ENCODE results near the gene TNFRSF12A. TPM values are rescaled to one million over a fixed set of nuclear protein-coding genes. Genes with fewer than 3 reads are reported as not detected.

Gene TNFRSF12A
- polyA plus RNA-seq, 6 donors from 2014 or later = not detected

GRCh38 chr16:3056336-3057180 lies 36.4 kb downstream of the TNFRSF12A start:
- peaks cover 25 to 31% (median 30%) of the 10 kb centered on the region in 3 donors for H3K4me1 Mint-ChIP-seq
- DNase-seq (no peak), ATAC-seq (ENCODE audit: low read depth in 2 of 2) (no peak)
- H3K9me3 Mint-ChIP-seq = no peaks in the 10 kb centered on the region
- H3K36me3 Mint-ChIP-seq = no peaks in the 10 kb centered on the region
- no peaks in the 10 kb centered on the region for H3K27me3 Mint-ChIP-seq
- H3K4me3 Mint-ChIP-seq = peak overlapping the region in 4 of 8 donors; percentile 15 to 67 (median 48)
- H3K27ac Mint-ChIP-seq = peak overlapping the region in 1 of 6 donors; percentile 54

GRCh38 chr16:3057181-3058138 lies 37.3 kb downstream of the TNFRSF12A start:
- H3K27ac Mint-ChIP-seq = no peak overlapping the region
- DNase-seq (no peak), ATAC-seq (ENCODE audit: low read depth in 2 of 2) (no peak)
- H3K36me3 Mint-ChIP-seq = no peaks in the 10 kb centered on the region
- H3K4me1 Mint-ChIP-seq = peaks cover 25 to 31% (median 30%) of the 10 kb centered on the region in 3 donors
- no peaks in the 10 kb centered on the region for H3K9me3 Mint-ChIP-seq
- H3K27me3 Mint-ChIP-seq = no peaks in the 10 kb centered on the region
- peak overlapping the region; percentile 26 to 84 (median 64) for H3K4me3 Mint-ChIP-seq

- Mint-ChIP-seq H3K27ac (peak overlapping the region in 1 of 6 donors; percentile 30), H3K4me3 (peak overlapping the region; percentile 73 to 90 (median 86)), H3K9me3 (no peaks in the 10 kb centered on the region), H3K27me3 (peaks cover 0 to 7% (median 0%) of the 10 kb centered on the region in 3 donors), H3K4me1 (peaks cover 25 to 31% (median 30%) of the 10 kb centered on the region in 3 donors), H3K36me3 (no peaks in the 10 kb centered on the region)
- peak; percentile 29 for DNase-seq
- peak; percentile 50 to 52 for ATAC-seq (ENCODE audit: low read depth in 2 of 2)
These were observed 38.2 kb downstream of the TNFRSF12A start for GRCh38 chr16:3058139-3059030.

GRCh38 chr16:3059041-3059722 lies 39.0 kb downstream of the TNFRSF12A start:
- DNase-seq (peak; percentile 86), ATAC-seq (ENCODE audit: low read depth in 2 of 2) (peak; percentile 91 to 92)
- no peaks in the 10 kb centered on the region for H3K9me3 Mint-ChIP-seq
- no peaks in the 10 kb centered on the region for H3K36me3 Mint-ChIP-seq
- peak overlapping the region; percentile 73 to 91 (median 88) for H3K4me3 Mint-ChIP-seq
- H3K4me1 Mint-ChIP-seq = peaks cover 18 to 31% (median 24%) of the 10 kb centered on the region in 3 donors
- H3K27ac Mint-ChIP-seq = peak overlapping the region in 2 of 6 donors; percentile 84 to 95
- peaks cover 0 to 8% (median 0%) of the 10 kb centered on the region in 3 donors for H3K27me3 Mint-ChIP-seq

- no peak for ATAC-seq (ENCODE audit: low read depth in 2 of 2)
- DNase-seq = no peak
- H3K4me1 Mint-ChIP-seq = peaks cover 14 to 29% (median 22%) of the 10 kb centered on the region in 3 donors
- no peaks in the 10 kb centered on the region for H3K36me3 Mint-ChIP-seq
- H3K27ac Mint-ChIP-seq = peak overlapping the region in 3 of 6 donors; percentile 57 to 95 (median 84)
- H3K9me3 Mint-ChIP-seq = no peaks in the 10 kb centered on the region
- peaks cover 0 to 8% (median 0%) of the 10 kb centered on the region in 3 donors for H3K27me3 Mint-ChIP-seq
- H3K4me3 Mint-ChIP-seq = peak overlapping the region; percentile 73 to 91 (median 87)
These were observed 39.6 kb downstream of the TNFRSF12A start for GRCh38 chr16:3059723-3060242.

GRCh38 chr16:3060339-3061127 lies 40.4 kb downstream of the TNFRSF12A start:
- DNase-seq (no peak), ATAC-seq (ENCODE audit: low read depth in 2 of 2) (no peak)
- Mint-ChIP-seq H3K4me3 (peak overlapping the region; percentile 57 to 91 (median 86)), H3K4me1 (peaks cover 12 to 21% (median 14%) of the 10 kb centered on the region in 3 donors), H3K27ac (peak overlapping the region in 2 of 6 donors; percentile 36 to 39), H3K36me3 (no peaks in the 10 kb centered on the region), H3K27me3 (peaks cover 0 to 12% (median 0%) of the 10 kb centered on the region in 3 donors), H3K9me3 (no peaks in the 10 kb centered on the region)

- Mint-ChIP-seq H3K4me1 (peaks cover 9 to 12% (median 11%) of the 10 kb centered on the region in 3 donors), H3K27ac (no peak overlapping the region), H3K36me3 (no peaks in the 10 kb centered on the region), H3K4me3 (peak overlapping the region in 1 of 8 donors; percentile 55), H3K9me3 (no peaks in the 10 kb centered on the region), H3K27me3 (peaks cover 0 to 14% (median 0%) of the 10 kb centered on the region in 3 donors)
- DNase-seq = no peak
- ATAC-seq (ENCODE audit: low read depth in 2 of 2) = no peak
These were observed 42.4 kb downstream of the TNFRSF12A start for GRCh38 chr16:3062553-3062952.

GRCh38 chr16:3063625-3064386 lies 43.6 kb downstream of the TNFRSF12A start:
- Mint-ChIP-seq H3K27me3 (peaks cover 0 to 14% (median 0%) of the 10 kb centered on the region in 3 donors), H3K9me3 (no peaks in the 10 kb centered on the region), H3K4me1 (peaks cover 9 to 14% (median 9%) of the 10 kb centered on the region in 3 donors), H3K4me3 (no peak overlapping the region), H3K27ac (no peak overlapping the region), H3K36me3 (no peaks in the 10 kb centered on the region)
- DNase-seq (no peak), ATAC-seq (ENCODE audit: low read depth in 2 of 2) (no peak)

GRCh38 chr16:3065069-3065741 lies 45.0 kb downstream of the TNFRSF12A start, which contains the start of gene IL32:
IL32 (plus strand) TSS chr16:3065640; CDS start chr16:3065812, 172 bp downstream.
- Mint-ChIP-seq H3K27me3 (peaks cover 0 to 14% (median 0%) of the 10 kb centered on the region in 3 donors), H3K27ac (peak within 1 kb of the TSS in 3 of 6 donors; percentile 69 to 89 (median 75)), H3K4me1 (peaks cover 0 to 8% (median 4%) of the 10 kb centered on the region in 3 donors), H3K9me3 (no peaks in the 10 kb centered on the region), H3K36me3 (no peaks in the 10 kb centered on the region), H3K4me3 (no peak within 1 kb of the TSS)
- no peak for ATAC-seq (ENCODE audit: low read depth in 2 of 2)
- no peak for DNase-seq

GRCh38 chr16:3065742-3066439 lies 45.7 kb downstream of the TNFRSF12A start:
- Mint-ChIP-seq H3K9me3 (no peaks in the 10 kb centered on the region), H3K4me3 (no peak overlapping the region), H3K4me1 (peaks cover 0 to 8% (median 4%) of the 10 kb centered on the region in 3 donors), H3K27me3 (peaks cover 0 to 14% (median 0%) of the 10 kb centered on the region in 3 donors), H3K27ac (peak overlapping the region in 2 of 6 donors; percentile 69 to 89), H3K36me3 (no peaks in the 10 kb centered on the region)
- DNase-seq = no peak
- no peak for ATAC-seq (ENCODE audit: low read depth in 2 of 2)

Measured in naive B cell (primary cell).